Measurements from ENCODE around the gene ZNHIT1. TPM values are rescaled to one million over a fixed set of nuclear protein-coding genes. Genes with fewer than 3 reads are reported as not detected.
"Not testable (repeated sequence)": the region's sequence is repeated elsewhere in the genome, so short reads cannot be mapped to it uniquely, and the experiment has no call there.

Gene ZNHIT1
- total RNA-seq, 2 experiments from 2014 or later, result 59.9 to 60.5 TPM

- H3K9me3 Mint-ChIP-seq; H3K27ac Mint-ChIP-seq; H3K4me3 Mint-ChIP-seq; H3K36me3 Mint-ChIP-seq (ENCODE audit: low read depth); CTCF ChIA-PET; POLR2A ChIA-PET; DNase-seq: not testable (repeated sequence)
- peaks cover 17% of the 10 kb centered on the region for H3K4me1 Mint-ChIP-seq
- H3K27me3 Mint-ChIP-seq, result peaks cover 29% of the 10 kb centered on the region
Observed at GRCh38 chr7:101199522-101199921, 18.4 kb upstream of the ZNHIT1 start.

GRCh38 chr7:101200504-101200861, 17.5 kb upstream of the ZNHIT1 start:
- H3K27me3 Mint-ChIP-seq, result peaks cover 29% of the 10 kb centered on the region

GRCh38 chr7:101200862-101201599, 16.9 kb upstream of the ZNHIT1 start, which contains the start of gene MOGAT3:
MOGAT3 (minus strand) TSS chr7:101201036; CDS start chr7:101200854, 182 bp downstream.
- Mint-ChIP-seq H3K36me3 (ENCODE audit: low read depth) (peaks cover 1% of the 10 kb centered on the region), H3K4me1 (peaks cover 17% of the 10 kb centered on the region), H3K27ac (no peak within 1 kb of the TSS), H3K9me3 (no peaks in the 10 kb centered on the region), H3K27me3 (peaks cover 29% of the 10 kb centered on the region), H3K4me3 (no peak within 1 kb of the TSS)
- POLR2A ChIA-PET, result no interaction called here
- CTCF ChIA-PET, result interaction anchor here (0.7 to 2.9 kb wide), 2 partner anchors 9 to 57 kb away, joined by 5 to 13 read pairs; no protein-coding TSS in a partner anchor
- DNase-seq, result no peak

More at GRCh38 chr7:101200504-101200861, 17.5 kb upstream of the ZNHIT1 start:
- Mint-ChIP-seq H3K36me3 (ENCODE audit: low read depth) (no peaks in the 10 kb centered on the region), H3K4me1 (peaks cover 17% of the 10 kb centered on the region), H3K9me3 (no peaks in the 10 kb centered on the region), H3K4me3 (no peak overlapping the region), H3K27ac (no peak overlapping the region)
- ChIA-PET POLR2A (no interaction called here), CTCF (interaction anchor here (0.7 to 2.9 kb wide), 2 partner anchors 8 to 56 kb away, joined by 5 to 13 read pairs; no protein-coding TSS in a partner anchor)
- no peak for DNase-seq

- Mint-ChIP-seq H3K4me3 (no peak overlapping the region), H3K9me3 (no peaks in the 10 kb centered on the region), H3K27ac (no peak overlapping the region), H3K27me3 (peaks cover 29% of the 10 kb centered on the region), H3K36me3 (ENCODE audit: low read depth) (peaks cover 7% of the 10 kb centered on the region), H3K4me1 (peaks cover 17% of the 10 kb centered on the region)
- POLR2A ChIA-PET, result interaction anchor here (0.9 kb wide), 1 partner anchor 17 kb away, joined by 4 read pairs; the partner anchor contains the start of gene ZNHIT1
- DNase-seq, result no peak
- CTCF ChIA-PET, result interaction anchor here (2.9 kb wide), 1 partner anchor 10 kb away, joined by 13 read pairs; no protein-coding TSS in a partner anchor
Observed at GRCh38 chr7:101201695-101202602, 16.0 kb upstream of the ZNHIT1 start.

GRCh38 chr7:101202603-101202918, 15.4 kb upstream of the ZNHIT1 start:
- peaks cover 17% of the 10 kb centered on the region for H3K4me1 Mint-ChIP-seq
- DNase-seq, result no peak
- ChIA-PET POLR2A (interaction anchor here (0.9 kb wide), 1 partner anchor 16 kb away, joined by 4 read pairs; the partner anchor contains the start of gene ZNHIT1), CTCF (interaction anchor here (2.9 kb wide), 1 partner anchor 10 kb away, joined by 13 read pairs; no protein-coding TSS in a partner anchor)
- no peak overlapping the region for H3K4me3 Mint-ChIP-seq
- no peaks in the 10 kb centered on the region for H3K9me3 Mint-ChIP-seq
- H3K36me3 Mint-ChIP-seq (ENCODE audit: low read depth), result peaks cover 7% of the 10 kb centered on the region
- no peak overlapping the region for H3K27ac Mint-ChIP-seq
- H3K27me3 Mint-ChIP-seq, result peaks cover 29% of the 10 kb centered on the region

- ChIA-PET CTCF (interaction anchor here (0.9 to 1.8 kb wide), 3 partner anchors 11 to 60 kb away, joined by 3 to 5 read pairs (median 4); partner anchors contain the start of genes PLOD3 and ZNHIT1), POLR2A (interaction anchor here (0.6 to 2.7 kb wide), 5 partner anchors 14 to 329 kb away, joined by 3 to 18 read pairs (median 3); partner anchors contain the start of genes PLOD3, SRRT, VGF and ZNHIT1)
- Mint-ChIP-seq H3K36me3 (ENCODE audit: low read depth) (peaks cover 11% of the 10 kb centered on the region), H3K4me1 (peaks cover 17% of the 10 kb centered on the region), H3K4me3 (peak overlapping the region; percentile 67), H3K27me3 (peaks cover 29% of the 10 kb centered on the region), H3K27ac (peak overlapping the region; percentile 69)
- DNase-seq, result peak; percentile 33
- not testable (repeated sequence) for H3K9me3 Mint-ChIP-seq
Observed at GRCh38 chr7:101203740-101204738, 13.9 kb upstream of the ZNHIT1 start.

- CTCF ChIA-PET, result no interaction called here
- no peaks in the 10 kb centered on the region for H3K9me3 Mint-ChIP-seq
- POLR2A ChIA-PET, result no interaction called here
Observed at GRCh38 chr7:101205901-101206664, 11.9 kb upstream of the ZNHIT1 start.

GRCh38 chr7:101206665-101207042, 11.3 kb upstream of the ZNHIT1 start:
- Mint-ChIP-seq H3K27ac (no peak overlapping the region), H3K4me1 (peaks cover 12% of the 10 kb centered on the region), H3K27me3 (peaks cover 11% of the 10 kb centered on the region), H3K36me3 (ENCODE audit: low read depth) (peaks cover 18% of the 10 kb centered on the region), H3K9me3 (no peaks in the 10 kb centered on the region), H3K4me3 (no peak overlapping the region)
- no peak for DNase-seq
- POLR2A ChIA-PET, result no interaction called here
- CTCF ChIA-PET, result no interaction called here

More at GRCh38 chr7:101205901-101206664, 11.9 kb upstream of the ZNHIT1 start:
- H3K4me1 Mint-ChIP-seq, result peaks cover 13% of the 10 kb centered on the region
- DNase-seq, result no peak
- no peak overlapping the region for H3K27ac Mint-ChIP-seq
- H3K36me3 Mint-ChIP-seq (ENCODE audit: low read depth), result peaks cover 18% of the 10 kb centered on the region
- peaks cover 16% of the 10 kb centered on the region for H3K27me3 Mint-ChIP-seq
- no peak overlapping the region for H3K4me3 Mint-ChIP-seq

GRCh38 chr7:101207459-101207858, 10.5 kb upstream of the ZNHIT1 start:
- no peak for DNase-seq
- CTCF ChIA-PET, result interaction anchor here (1.0 kb wide), 1 partner anchor 15 kb away, joined by 3 read pairs; no protein-coding TSS in a partner anchor
- H3K36me3 Mint-ChIP-seq (ENCODE audit: low read depth), result peaks cover 18% of the 10 kb centered on the region
- POLR2A ChIA-PET, result interaction anchor here (1.9 kb wide), 1 partner anchor 10 kb away, joined by 7 read pairs; the partner anchor contains the start of genes PLOD3 and ZNHIT1
- peaks cover 12% of the 10 kb centered on the region for H3K4me1 Mint-ChIP-seq
- H3K27ac Mint-ChIP-seq, result no peak overlapping the region
- peaks cover 9% of the 10 kb centered on the region for H3K27me3 Mint-ChIP-seq
- no peaks in the 10 kb centered on the region for H3K9me3 Mint-ChIP-seq
- no peak overlapping the region for H3K4me3 Mint-ChIP-seq

GRCh38 chr7:101208794-101209193, 9.2 kb upstream of the ZNHIT1 start:
- CTCF ChIA-PET, result interaction anchor here (1.1 kb wide), 1 partner anchor 32 kb away, joined by 4 read pairs; no protein-coding TSS in a partner anchor
- H3K27me3 Mint-ChIP-seq, result peaks cover under 1% of the 10 kb centered on the region
- H3K4me3 Mint-ChIP-seq, result no peak overlapping the region
- DNase-seq, result no peak
- peaks cover 18% of the 10 kb centered on the region for H3K36me3 Mint-ChIP-seq (ENCODE audit: low read depth)
- peaks cover 6% of the 10 kb centered on the region for H3K4me1 Mint-ChIP-seq
- H3K9me3 Mint-ChIP-seq, result no peaks in the 10 kb centered on the region
- H3K27ac Mint-ChIP-seq, result no peak overlapping the region
- POLR2A ChIA-PET, result interaction anchor here (1.9 kb wide), 1 partner anchor 9 kb away, joined by 7 read pairs; the partner anchor contains the start of genes PLOD3 and ZNHIT1

- Mint-ChIP-seq H3K4me3 (no peak overlapping the region), H3K36me3 (ENCODE audit: low read depth) (peaks cover 25% of the 10 kb centered on the region), H3K27ac (no peak overlapping the region), H3K27me3 (no peaks in the 10 kb centered on the region), H3K4me1 (peaks cover 3% of the 10 kb centered on the region), H3K9me3 (no peaks in the 10 kb centered on the region)
- ChIA-PET POLR2A (no interaction called here), CTCF (no interaction called here)
- DNase-seq, result no peak
Observed at GRCh38 chr7:101210143-101210542, 7.8 kb upstream of the ZNHIT1 start.

All from activated CD4-positive, alpha-beta memory T cell treated with anti-CD3 and anti-CD28 coated beads, Interleukin-2, amount 10 ng/mL, durations not matched to agents 7 days and 5 days (primary cell).